NCI-H526 treated with DMSO at 0.1 percent for 48 hours (cell line): Measurements from ENCODE around the gene DIP2C.
"Not testable (repeated sequence)": the region's sequence is repeated elsewhere in the genome, so short reads cannot be mapped to it uniquely, and the experiment has no call there.

Experiments used
- DNase-seq: peaks from one replicate; lab custom pipeline; 2025; lab: John Stamatoyannopoulos, UW

The DIP2C gene

DNA sequence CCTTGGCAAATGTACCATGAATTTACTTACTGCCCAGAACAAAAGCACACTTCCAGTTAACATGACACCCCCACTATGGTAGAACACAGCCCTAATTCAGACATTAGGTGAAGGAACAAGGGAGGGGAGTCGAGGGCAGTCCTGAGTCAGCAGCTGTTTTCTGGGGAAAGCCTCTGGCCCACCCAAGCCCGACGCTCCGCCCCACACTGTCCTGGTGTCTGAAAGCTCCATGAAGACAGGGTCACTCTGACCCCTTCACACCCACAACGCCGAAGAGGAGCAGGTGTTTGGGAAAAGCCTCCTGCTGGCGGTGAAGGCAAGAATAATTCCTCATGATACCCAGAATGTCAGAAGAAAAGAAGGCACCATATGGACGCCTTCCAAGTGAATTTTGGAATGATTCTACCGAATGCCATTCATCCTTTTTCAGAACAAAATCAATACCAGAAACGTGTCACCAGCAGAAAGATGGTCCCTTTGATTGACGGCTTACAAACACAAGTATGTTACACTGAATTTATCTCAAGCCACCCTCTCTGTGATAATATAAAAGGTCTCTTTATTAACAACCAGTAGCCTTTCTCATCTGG lies 172.1 kb downstream of the DIP2C start:
- DNase-seq: no peak

DNA sequence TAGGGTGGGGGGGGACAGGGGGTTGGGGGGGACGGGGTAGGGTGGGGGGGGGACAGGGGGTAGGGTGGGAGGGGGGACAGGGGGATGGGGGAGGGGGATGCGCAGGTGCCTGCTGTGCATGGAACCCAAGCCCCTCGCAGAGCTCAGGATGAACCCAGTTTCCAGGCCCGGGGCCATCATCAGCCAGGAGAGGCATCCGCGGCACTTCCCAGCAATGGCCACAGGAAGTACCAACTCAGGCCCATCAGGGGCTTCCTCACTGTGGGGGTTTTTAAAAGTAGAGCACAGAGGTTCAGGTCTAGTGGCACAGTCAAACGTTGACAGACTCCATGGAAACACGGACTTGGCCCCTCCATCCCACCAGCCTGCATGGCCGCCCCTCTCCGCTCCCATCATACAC lies 172.7 kb downstream of the DIP2C start:
- DNase-seq: no peak

DNA sequence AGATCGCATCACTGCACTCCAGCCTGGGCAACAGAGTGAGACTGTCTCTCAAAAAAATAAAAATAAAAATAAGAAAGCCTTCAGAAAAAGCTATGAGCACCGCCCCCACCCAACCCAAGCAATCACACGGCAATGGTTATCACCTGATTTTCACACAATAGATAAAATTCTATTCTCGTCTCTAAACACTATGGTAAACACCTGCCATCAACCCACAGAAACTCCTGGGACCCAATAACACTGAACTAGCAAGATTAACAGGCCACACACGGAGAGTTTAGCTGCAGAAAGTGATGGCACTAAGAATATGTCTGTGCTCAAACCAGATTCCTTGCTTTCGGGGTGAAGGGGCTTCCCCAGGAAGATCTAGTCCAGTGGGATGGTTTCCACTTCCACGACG lies 173.8 kb downstream of the DIP2C start:
- no peak for DNase-seq

- DNase-seq: no peak
Observed at GRCh38 chr10:514137-514671, 175.3 kb downstream of the DIP2C start.

DNA sequence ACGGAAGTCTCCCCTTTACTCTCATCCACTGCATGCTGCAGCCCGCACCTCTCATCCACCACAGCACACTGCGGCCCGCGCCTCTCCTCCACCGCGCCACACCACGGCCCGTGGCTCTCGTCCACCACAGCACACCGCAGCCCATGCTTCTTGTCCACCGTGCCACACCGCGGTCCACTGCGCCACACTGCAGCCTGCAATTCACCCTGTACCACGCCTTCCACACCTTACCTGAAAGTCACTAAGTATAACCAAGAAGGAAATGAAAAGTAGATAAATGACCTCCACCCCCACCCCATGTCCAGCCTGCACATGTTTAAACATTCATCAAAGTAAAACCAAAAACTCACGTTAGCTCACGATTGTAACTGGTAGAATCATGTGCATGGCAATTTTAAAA lies 176.1 kb downstream of the DIP2C start:
- DNase-seq: no peak

- not testable (repeated sequence) for DNase-seq
Observed at GRCh38 chr10:512661-513060, 176.8 kb downstream of the DIP2C start.

DNA sequence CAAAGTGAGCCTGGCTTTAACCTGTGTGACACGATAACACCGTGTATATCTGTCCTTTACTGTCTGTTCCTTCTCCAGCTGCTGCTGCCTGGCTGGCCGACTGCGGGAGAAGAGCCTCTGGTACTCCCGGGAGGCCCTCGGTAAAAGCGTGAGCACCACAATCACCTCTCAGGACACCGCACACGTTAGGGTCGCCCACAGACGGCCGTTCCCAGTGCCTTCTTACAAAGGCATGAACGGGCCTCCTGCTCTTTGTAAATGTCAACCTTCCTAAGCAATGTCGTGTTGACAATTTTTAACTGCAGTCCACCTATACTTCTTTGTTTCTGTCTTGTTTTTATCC lies 177.6 kb downstream of the DIP2C start:
- DNase-seq: no peak

GRCh38 chr10:511101-511848 lies 178.2 kb downstream of the DIP2C start:
- peak; percentile 56 for DNase-seq

DNA sequence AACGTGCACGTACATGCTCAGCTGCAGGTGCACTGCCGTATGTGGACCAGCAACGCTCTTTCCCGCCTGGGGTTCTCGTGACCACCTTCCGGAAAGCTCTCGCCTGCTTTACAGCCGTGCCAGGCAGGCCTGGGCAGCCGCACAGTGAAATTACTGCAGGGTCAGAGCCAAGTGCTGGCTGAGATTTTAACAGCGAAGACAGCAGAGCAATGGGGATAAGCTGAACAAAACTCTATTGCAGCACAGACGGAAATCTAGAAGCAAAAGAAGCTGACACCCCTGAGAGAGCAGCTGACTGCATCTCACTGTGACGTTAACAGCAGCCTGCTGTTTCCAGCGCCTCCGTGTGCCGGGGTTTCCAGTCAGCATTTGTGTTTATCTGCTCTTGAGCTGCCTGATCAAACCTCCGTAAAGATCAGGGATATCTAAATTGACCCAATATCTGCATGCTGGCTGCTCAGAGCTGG lies 179.0 kb downstream of the DIP2C start:
- DNase-seq: peak; percentile 8

GRCh38 chr10:509361-510102 lies 179.9 kb downstream of the DIP2C start:
- no peak for DNase-seq

DNA sequence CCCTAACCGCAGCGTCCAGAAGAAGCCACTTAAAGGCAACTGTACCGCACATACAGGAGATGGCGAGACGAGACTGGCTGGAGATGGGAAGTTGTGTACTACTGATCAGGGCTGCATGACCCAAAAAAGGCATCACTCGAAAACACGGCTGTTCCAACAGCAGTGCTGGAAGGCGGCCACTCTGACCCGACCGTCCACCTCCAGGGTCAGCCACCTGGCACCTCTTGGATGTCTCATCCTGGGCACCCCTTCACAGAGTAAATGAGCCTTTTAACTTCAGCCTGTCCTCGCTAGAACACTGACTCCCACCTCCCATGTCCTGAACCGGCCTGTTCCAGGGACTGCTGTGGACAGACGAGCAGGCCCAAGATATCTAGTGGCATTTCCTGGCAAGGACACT lies 180.7 kb downstream of the DIP2C start:
- DNase-seq: no peak

DNA sequence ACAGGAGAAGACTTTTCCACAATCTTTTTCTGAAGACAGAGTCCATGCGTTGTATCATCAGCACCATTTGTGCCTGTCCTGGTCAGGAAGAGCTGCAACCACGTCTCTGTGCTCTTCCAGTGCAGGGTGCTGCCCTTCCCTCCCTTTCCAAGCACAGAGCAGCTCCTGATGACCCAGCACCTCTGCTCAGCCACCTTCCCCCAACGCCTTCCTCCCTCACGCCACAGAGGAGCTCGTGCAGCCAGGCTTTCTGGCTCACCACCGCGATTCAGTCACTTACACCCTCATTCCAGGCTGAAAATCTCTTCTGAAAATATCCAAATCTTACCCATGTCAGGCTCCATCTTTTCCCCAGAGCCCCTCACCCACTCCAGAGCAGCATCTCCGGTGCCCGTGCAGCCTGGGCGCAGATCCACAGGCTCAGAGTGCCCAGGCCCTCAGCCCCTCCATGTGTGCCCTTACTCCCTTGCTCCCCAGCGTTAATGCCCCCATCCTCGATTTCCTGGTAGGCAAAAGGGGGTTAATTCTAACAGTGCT lies 181.5 kb downstream of the DIP2C start:
- DNase-seq: no peak

GRCh38 chr10:507355-507699 lies 182.1 kb downstream of the DIP2C start:
- no peak for DNase-seq

DNA sequence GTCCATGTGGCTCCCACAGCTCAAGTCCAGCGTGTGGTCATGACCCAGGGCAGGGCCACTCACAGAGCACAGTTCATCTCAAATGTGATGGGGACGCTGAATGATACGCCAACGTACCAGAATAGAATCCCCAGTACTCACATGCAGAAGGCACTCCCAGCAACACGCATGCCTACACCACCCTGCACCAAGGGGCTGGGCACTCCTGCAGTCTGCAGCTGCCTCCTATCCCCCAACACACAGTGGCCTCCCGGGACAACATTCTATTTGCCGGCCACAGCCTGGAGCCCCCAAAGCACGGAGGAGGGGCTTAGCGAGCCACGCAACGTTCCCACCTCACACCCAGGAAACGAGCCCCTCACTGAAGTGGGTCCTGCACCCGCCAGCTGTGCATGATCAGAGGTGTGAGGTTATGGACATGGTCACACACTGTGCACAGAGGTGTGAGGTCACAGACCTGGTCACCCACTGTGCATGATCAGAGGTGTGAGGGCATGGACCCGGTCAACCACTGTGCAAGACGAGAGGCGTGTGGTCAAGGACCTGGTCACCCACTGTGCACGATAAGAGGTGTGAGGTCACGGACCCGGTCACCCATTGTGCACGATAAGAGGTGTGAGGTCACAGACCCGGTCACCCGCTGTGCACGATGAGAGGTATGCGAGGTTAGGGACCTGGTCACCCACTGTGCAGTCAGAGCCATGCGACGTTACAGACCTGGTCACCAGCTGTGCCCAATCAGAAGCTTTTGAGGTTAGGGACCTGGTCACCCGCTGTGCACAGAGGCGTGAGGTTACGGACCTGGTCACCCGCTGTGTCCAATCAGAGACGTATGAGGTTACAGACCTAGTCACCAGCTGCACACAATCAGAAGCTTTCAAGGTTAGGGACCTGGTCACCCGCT lies 182.8 kb downstream of the DIP2C start:
- DNase-seq: no peak

- DNase-seq: no peak
Observed at GRCh38 chr10:505419-505818, 184.0 kb downstream of the DIP2C start.

- DNase-seq: no peak
Observed at GRCh38 chr10:504806-505205, 184.7 kb downstream of the DIP2C start.

GRCh38 chr10:504121-504611 lies 185.3 kb downstream of the DIP2C start:
- no peak for DNase-seq

- no peak for DNase-seq
Observed at GRCh38 chr10:501596-501995, 187.9 kb downstream of the DIP2C start.

- no peak for DNase-seq
Observed at GRCh38 chr10:500876-501275, 188.6 kb downstream of the DIP2C start.

GRCh38 chr10:499991-500390 lies 189.5 kb downstream of the DIP2C start:
- no peak for DNase-seq

DNA sequence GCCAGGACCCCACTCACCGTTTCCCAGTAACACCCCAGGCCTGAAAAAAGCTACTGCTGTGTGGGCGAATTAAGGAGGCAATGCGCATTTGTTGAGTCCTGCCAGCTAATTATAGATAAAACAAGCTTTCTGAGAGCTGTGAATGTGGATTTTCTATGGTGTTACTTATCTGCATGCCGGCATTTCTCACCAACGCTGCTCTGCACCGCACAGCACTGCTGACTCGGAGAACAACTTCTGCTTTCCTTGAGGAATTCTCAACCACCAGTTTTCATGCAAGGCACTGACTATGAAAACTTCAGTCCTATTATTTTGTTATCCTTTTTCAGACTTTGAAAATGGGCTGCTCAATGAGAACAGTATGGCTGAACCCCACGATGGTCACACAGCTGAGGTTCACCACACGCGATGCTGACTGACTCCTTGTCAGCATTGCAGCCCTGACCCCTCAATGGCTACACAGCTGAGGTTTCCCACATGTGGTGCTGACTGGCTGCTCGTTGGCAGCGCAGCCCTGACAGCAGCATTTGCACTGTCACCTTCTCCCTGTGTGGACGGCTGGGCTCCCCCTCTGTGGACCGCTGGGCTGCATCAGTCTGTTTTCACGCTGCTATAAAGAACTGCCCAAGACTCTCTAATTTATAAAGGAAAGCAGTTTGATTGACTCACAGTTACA lies 190.6 kb downstream of the DIP2C start:
- DNase-seq: no peak
